HCT116 (cell line): Measurements from ENCODE around the gene COL19A1. TPM values are rescaled to one million over a fixed set of nuclear protein-coding genes. Genes with fewer than 3 reads are reported as not detected.

ENCODE experiments used
- ATAC-seq: fragments of 200-7000 bp; cut with Tn5 transposase; 2 replicates; pipeline ENCODE4 v1.9.1; 2020; ENCODE audit warnings: mild to moderate bottlenecking, moderate library complexity
- BruUV-seq: library from RNA; stranded (reverse); fragments of 400-500 nt; replicated peaks from 2 replicates; lab custom pipeline; 2021; lab: Mats Ljungman, UMichigan
- CTCF ChIA-PET: fragments of 300-600 bp; sonication (Branson Sonifier 250); formaldehyde crosslinking; loops from one replicate; lab custom pipeline; 2021; ENCODE audit warnings: antibody characterized with exemption; lab: Charles Lee
- POLR2A ChIA-PET: fragments of 300-600, 350-600 bp; sonication (Branson Sonifier 250); formaldehyde crosslinking; loops from one replicate; lab custom pipeline; 2021; ENCODE audit warnings: antibody characterized with exemption; lab: Charles Lee
- RAD21 ChIA-PET, 2 experiments: fragments of 300-600 bp; sonication (Branson Sonifier 250); formaldehyde crosslinking; loops; one replicate each; lab custom pipeline; 2023; ENCODE audit warnings: low total read pairs in 2 of 2; ENCODE audit not compliant: uncharacterized antibody in 2 of 2, unreplicated experiment in 2 of 2, low non-redundant PET in 1 of 2; lab: Charles Lee
- DNase-seq: peaks from one replicate; pipeline ENCODE4 v3.0.0-alpha.2; 2010; ENCODE audit warnings: low read depth, low spot score
- H2AFZ ChIP-seq: fragments of 200-600 bp; shearing (Covaris generic), sonication (generic); 2 replicates; pipeline ENCODE4 v1.6.1; 2017; ENCODE audit warnings: low read depth, mixed run types, mixed read lengths, antibody characterized with exemption, low read length; ENCODE audit not compliant: poor library complexity, severe bottlenecking
- H3K27ac ChIP-seq: 2 replicates; pipeline ENCODE4 v1.5.1; 2012; ENCODE audit warnings: low read depth, low read length
- H3K27me3 ChIP-seq: fragments of 200-600 bp; sonication (generic); 2 replicates; pipeline ENCODE4 v1.6.1; 2016; ENCODE audit warnings: mixed run types, low read length, mixed read lengths; ENCODE audit not compliant: insufficient read depth
- H3K36me3 ChIP-seq, 2 experiments: fragments of 200-500 bp in 1 of 2; fragments of 200-600 bp in 1 of 2; sonication (Bioruptor generic) in 1 of 2; sonication (generic) in 1 of 2; 2 replicates each; pipeline versions ENCODE4 v1.5.1 to v1.6.1; 2014 to 2016; ENCODE audit warnings: low read length in 2 of 2, inconsistent platforms in 1 of 2, mixed read lengths in 1 of 2, mixed run types in 1 of 2; ENCODE audit not compliant: insufficient read depth in 2 of 2, control insufficient read depth in 1 of 2
- H3K4me1 ChIP-seq, 2 experiments: fragments of 200-600 bp in 1 of 2; sonication (generic) in 1 of 2; 2 replicates each; pipeline versions ENCODE4 v1.5.1 to v1.6.1; 2012 to 2017; ENCODE audit warnings: low read length in 2 of 2, inconsistent platforms in 1 of 2, mild to moderate bottlenecking in 1 of 2, mixed read lengths in 1 of 2, mixed run types in 1 of 2, moderate library complexity in 1 of 2; ENCODE audit not compliant: insufficient read depth in 2 of 2, control insufficient read depth in 1 of 2
- H3K4me2 ChIP-seq: fragments of 200-600 bp; sonication (generic); 2 replicates; pipeline ENCODE4 v1.6.1; 2017; ENCODE audit warnings: mixed run types, low read length, mixed read lengths
- H3K4me3 ChIP-seq, 2 experiments: fragments of 200-600 bp in 1 of 2; sonication (generic) in 1 of 2; replicated peaks in 1 of 2; 2 replicates each; pipeline ENCODE4 v1.5.1; 2011 to 2016; ENCODE audit warnings: low read length in 2 of 2, control low read depth in 1 of 2, low read depth in 1 of 2, mild to moderate bottlenecking in 1 of 2, mixed read lengths in 1 of 2, mixed run types in 1 of 2
- H3K79me2 ChIP-seq: fragments of 200-600 bp; sonication (generic); 2 replicates; pipeline ENCODE4 v1.6.1; 2017; ENCODE audit warnings: mild to moderate bottlenecking, mixed run types, low read length, moderate library complexity, mixed read lengths; ENCODE audit not compliant: insufficient read depth
- H3K9ac ChIP-seq: fragments of 200-600 bp; sonication (generic); 2 replicates; pipeline ENCODE4 v1.6.1; 2016; ENCODE audit warnings: low read length, mixed read lengths
- H3K9me2 ChIP-seq: fragments of 200-600 bp; sonication (generic), shearing (Covaris generic); 2 replicates; pipeline ENCODE4 v1.6.1; 2017; ENCODE audit warnings: mixed run types, mild to moderate bottlenecking, moderate library complexity; ENCODE audit not compliant: insufficient read depth
- H3K9me3 ChIP-seq, 2 experiments: fragments of 200-500 bp in 1 of 2; fragments of 200-600 bp in 1 of 2; sonication (Bioruptor generic) in 1 of 2; sonication (generic) in 1 of 2; 2 replicates each; pipeline ENCODE4 v1.6.1; 2014 to 2017; ENCODE audit warnings: low read length in 2 of 2, mixed read lengths in 2 of 2, inconsistent platforms in 1 of 2, low read depth in 1 of 2, mild to moderate bottlenecking in 1 of 2, mixed run types in 1 of 2, moderate library complexity in 1 of 2; ENCODE audit not compliant: control insufficient read depth in 1 of 2, insufficient read depth in 1 of 2
- H4K20me1 ChIP-seq: fragments of 200-600 bp; sonication (generic), shearing (Covaris generic); 2 replicates; pipeline ENCODE4 v1.6.1; 2017; ENCODE audit warnings: mixed run types, mild to moderate bottlenecking, moderate library complexity; ENCODE audit not compliant: insufficient read depth
- ATF3 ChIP-seq: IDR thresholded peaks from 2 replicates; pipeline ENCODE4 v1.6.1; 2012
- CBX3 ChIP-seq: IDR thresholded peaks from 2 replicates; pipeline ENCODE4 v1.6.1; 2012; ENCODE audit warnings: low read depth
- EGR1 ChIP-seq: IDR thresholded peaks from 2 replicates; pipeline ENCODE4 v1.6.1; 2012; ENCODE audit warnings: low read depth
- ELF1 ChIP-seq: IDR thresholded peaks from 2 replicates; pipeline ENCODE4 v1.6.1; 2012; ENCODE audit warnings: low read depth, borderline replicate concordance
- EZH2 ChIP-seq: fragments of 200-600 bp; sonication (generic); IDR thresholded peaks from 2 replicates; pipeline ENCODE4 v1.6.1; 2017; ENCODE audit warnings: antibody characterized with exemption, mixed run types
- FOSL1 ChIP-seq: IDR thresholded peaks from 2 replicates; pipeline ENCODE4 v1.6.1; 2012; ENCODE audit warnings: low read depth
- JUND ChIP-seq: IDR thresholded peaks from 2 replicates; pipeline ENCODE4 v1.6.1; 2012
- MAX ChIP-seq: IDR thresholded peaks from 2 replicates; pipeline ENCODE4 v1.6.1; 2012
- POLR2A ChIP-seq: IDR thresholded peaks from 2 replicates; pipeline ENCODE4 v1.7.0; 2011; ENCODE audit warnings: borderline replicate concordance; ENCODE audit not compliant: insufficient read depth, insufficient read length; ENCODE audit errors: extremely low read depth
- POLR2AphosphoS5 ChIP-seq: IDR thresholded peaks from 2 replicates; pipeline ENCODE4 v1.6.1; 2011; ENCODE audit warnings: mild to moderate bottlenecking, low read depth, low read length, moderate library complexity
- RAD21 ChIP-seq: IDR thresholded peaks from 2 replicates; pipeline ENCODE4 v1.6.1; 2012; ENCODE audit warnings: low read depth, mild to moderate bottlenecking
- REST ChIP-seq: IDR thresholded peaks from 2 replicates; pipeline ENCODE4 v1.6.1; 2012; ENCODE audit warnings: low read depth
- SIN3A ChIP-seq: IDR thresholded peaks from 2 replicates; pipeline ENCODE4 v1.6.1; 2012; ENCODE audit warnings: low read depth
- SP1 ChIP-seq: IDR thresholded peaks from 2 replicates; pipeline ENCODE4 v1.6.1; 2012; ENCODE audit warnings: low read depth
- SRF ChIP-seq: IDR thresholded peaks from 2 replicates; pipeline ENCODE4 v1.6.1; 2012; ENCODE audit warnings: low read depth
- TCF7L2 ChIP-seq: IDR thresholded peaks from 2 replicates; pipeline ENCODE4 v1.7.0; 2011; ENCODE audit warnings: borderline replicate concordance, inconsistent platforms; ENCODE audit not compliant: insufficient read depth, insufficient read length; ENCODE audit errors: extremely low read depth
- YY1 ChIP-seq: IDR thresholded peaks from 2 replicates; pipeline ENCODE4 v1.6.1; 2011; ENCODE audit warnings: low read length, low read depth, moderate library complexity, mild to moderate bottlenecking; ENCODE audit not compliant: insufficient replicate concordance; ENCODE audit errors: extremely low read depth
- ZFX ChIP-seq: fragments of 450-650 bp; IDR thresholded peaks from 2 replicates; pipeline ENCODE4 v1.6.1; 2017
- ZNF274 ChIP-seq: fragments of 200-500 bp; sonication (Bioruptor generic); IDR thresholded peaks from 2 replicates; pipeline ENCODE4 v1.6.1; 2014; ENCODE audit warnings: mild to moderate bottlenecking, low read depth, low read length, inconsistent platforms
- intact Hi-C: fragments of 100-400 bp; cut with micrococcal nuclease; formaldehyde crosslinking; loops from 2 replicates; pipeline ENCODE4 v1.10.0; 2022
- total RNA-seq: library from RNA; stranded (reverse); gene quantifications from one replicate; pipeline ENCODE4 v1.2.1, GENCODE V29; 2021; ENCODE audit not compliant: unreplicated experiment

Gene COL19A1
- total RNA-seq, 1 experiment from 2014 or later: not detected

GRCh38 chr6:69867639-69867976 is 1.3 kb downstream of the COL19A1 start:
- ATAC-seq (no peak), DNase-seq (no peak)
- Histone ChIP-seq H3K36me3 (no peaks in the 10 kb centered on the region), H4K20me1 (no peaks in the 10 kb centered on the region), H3K4me1 (no peaks in the 10 kb centered on the region), H3K27ac (no peak overlapping the region), H3K4me2 (no peak overlapping the region), H3K9me3 (no peaks in the 10 kb centered on the region), H3K9me2 (no peaks in the 10 kb centered on the region), H2AFZ (no peak overlapping the region), H3K4me3 (no peak overlapping the region), H3K9ac (no peak overlapping the region), H3K79me2 (no peaks in the 10 kb centered on the region), H3K27me3 (peaks cover 8% of the 10 kb centered on the region; the same call in 1 of the 2 replicates)
- no TSS peak for BruUV-seq
- POLR2A ChIA-PET: no interaction called here
- intact Hi-C loops: no loop called here
- CTCF ChIA-PET: no interaction called here
- RAD21 ChIA-PET: no interaction called here
- no peak for TF ChIP-seq EGR1
- no peak for TF ChIP-seq ZNF274
- no peak for TF ChIP-seq MAX
- TF ChIP-seq ZFX: no peak
- TF ChIP-seq ELF1: no peak
- TF ChIP-seq TCF7L2: no peak
- no peak for TF ChIP-seq EZH2
- no peak for TF ChIP-seq SP1
- TF ChIP-seq SRF: no peak
- no peak for TF ChIP-seq JUND
- no peak for TF ChIP-seq SIN3A
- no peak for TF ChIP-seq RAD21
- no peak for TF ChIP-seq POLR2AphosphoS5
- no peak for TF ChIP-seq YY1
- TF ChIP-seq FOSL1: no peak
- no peak for TF ChIP-seq POLR2A
- no peak for TF ChIP-seq CBX3
- TF ChIP-seq REST: no peak
- TF ChIP-seq ATF3: no peak
